Erythroblast (primary cell): ENCODE results near the gene AUTS2.

Source experiments
- GATA1 ChIP-seq: IDR thresholded peaks from 2 replicates; pipeline ENCODE4 v1.6.1; 2011; ENCODE audit warnings: low read depth, mild to moderate bottlenecking, control low read depth, low read length, moderate library complexity
- POLR2A ChIP-seq: IDR thresholded peaks from 2 replicates; pipeline ENCODE4 v1.6.1; 2011; ENCODE audit warnings: mild to moderate bottlenecking, low read length

- no peak for TF ChIP-seq POLR2A
- TF ChIP-seq GATA1 = no peak
Observed at GRCh38 chr7:70063927-70064326, 465.7 kb downstream of the AUTS2 start.
